K562 (cell line): ENCODE data around the gene NR6A1. TPM values are rescaled to one million over a fixed set of nuclear protein-coding genes. Genes with fewer than 3 reads are reported as not detected.
A peak's percentile ranks its signal among the peaks of the same experiment; 100 is the strongest.

Experiments used
- C11orf30 ChIP-seq: fragments of 450-650 bp; IDR thresholded peaks from 2 replicates; pipeline ENCODE4 v1.6.1; 2016; ENCODE audit warnings: low read depth, mild to moderate bottlenecking
- CC2D1A ChIP-seq: fragments of 450-650 bp; IDR thresholded peaks from 2 replicates; pipeline ENCODE4 v1.6.1; 2017; ENCODE audit warnings: mild to moderate bottlenecking
- ESRRB ChIP-seq: fragments of 250-450 bp; sonication (Bioruptor Pico); IDR thresholded peaks from 2 replicates; pipeline ENCODE4 v1.5.0; 2020; ENCODE audit warnings: mild to moderate bottlenecking, moderate library complexity, borderline replicate concordance
- FIP1L1 ChIP-seq: fragments of 200-400 bp; formaldehyde crosslinking; IDR thresholded peaks from 2 replicates; pipeline ENCODE4 v1.6.1; 2018; ENCODE audit warnings: mild to moderate bottlenecking, low read depth, low read length; ENCODE audit not compliant: poor library complexity, severe bottlenecking
- FOXP4 ChIP-seq: sonication (generic); formaldehyde crosslinking; IDR thresholded peaks from 2 replicates; pipeline ENCODE4 v1.8.0; 2022; ENCODE audit warnings: mild to moderate bottlenecking, missing genetic modification reagents, borderline replicate concordance
- ILF3 ChIP-seq: fragments of 450-650 bp; IDR thresholded peaks from 2 replicates; pipeline ENCODE4 v1.6.1; 2018; ENCODE audit warnings: antibody characterized with exemption, mild to moderate bottlenecking, moderate library complexity, borderline replicate concordance
- MAFK ChIP-seq: IDR thresholded peaks from 2 replicates; pipeline ENCODE4 v1.6.1; 2011; ENCODE audit warnings: low read length, improper control_type of control experiment
- PBX2 ChIP-seq, 2 experiments: IDR thresholded peaks in 1 of 2; conservative IDR thresholded peaks in 1 of 2; 2 replicates each; pipeline ENCODE4 v1.6.1; 2016; ENCODE audit warnings: low read depth in 2 of 2, mild to moderate bottlenecking in 1 of 2, missing compliant biosample characterization in 1 of 2, missing genetic modification characterization in 1 of 2, moderate library complexity in 1 of 2
- POLR2H ChIP-seq: IDR thresholded peaks from 2 replicates; pipeline ENCODE4 v1.6.1; 2016; ENCODE audit warnings: missing genetic modification characterization, low read depth, mild to moderate bottlenecking, control low read depth, missing compliant biosample characterization, moderate library complexity
- SIN3B ChIP-seq: fragments of 450-650 bp; IDR thresholded peaks from 2 replicates; pipeline ENCODE4 v1.6.1; 2017; ENCODE audit warnings: low read depth, mild to moderate bottlenecking, moderate library complexity
- TAF1 ChIP-seq: IDR thresholded peaks from 2 replicates; pipeline ENCODE4 v1.6.1; 2011; ENCODE audit warnings: mild to moderate bottlenecking, low read length, moderate library complexity; ENCODE audit not compliant: insufficient read depth, control insufficient read depth, severe bottlenecking; ENCODE audit errors: extremely low read depth
- TEAD4 ChIP-seq, 2 experiments: sonication (generic) in 1 of 2; formaldehyde crosslinking in 1 of 2; IDR thresholded peaks; 2 replicates each; pipeline versions ENCODE4 v1.6.1 to v1.8.0; 2012 to 2022; ENCODE audit warnings: borderline replicate concordance in 1 of 2, inconsistent platforms in 1 of 2, low read length in 1 of 2, mild to moderate bottlenecking in 1 of 2, missing genetic modification reagents in 1 of 2
- TFE3 ChIP-seq: fragments of 450-650 bp; formaldehyde crosslinking; IDR thresholded peaks from 2 replicates; pipeline ENCODE4 v1.4.0; 2020; ENCODE audit warnings: mild to moderate bottlenecking, mixed read lengths
- UBTF ChIP-seq, 2 experiments: IDR thresholded peaks; 2 replicates each; pipeline ENCODE4 v1.6.1; 2012; ENCODE audit warnings: improper control_type of control experiment in 2 of 2, low read depth in 2 of 2, low read length in 2 of 2, borderline replicate concordance in 1 of 2
- ZFPM2 ChIP-seq: fragments of 250-450 bp; sonication (Bioruptor Pico); IDR thresholded peaks from 2 replicates; pipeline ENCODE4 v1.5.1; 2022; ENCODE audit warnings: mild to moderate bottlenecking
- ZNF561 ChIP-seq: fragments of 450-650 bp; formaldehyde crosslinking; conservative IDR thresholded peaks from 2 replicates; pipeline ENCODE4 v1.4.0; 2020; ENCODE audit warnings: mild to moderate bottlenecking, moderate library complexity
- ZNF584 ChIP-seq: fragments of 200-800 bp; sonication (Bioruptor generic); IDR thresholded peaks from 2 replicates; pipeline ENCODE4 v1.6.1; 2016; ENCODE audit warnings: low read depth, mild to moderate bottlenecking, missing genetic modification characterization, missing compliant biosample characterization
- ZNF76 ChIP-seq: fragments of 250-450 bp; sonication (Bioruptor Pico); IDR thresholded peaks from 2 replicates; pipeline ENCODE4 v1.4.0; 2020; ENCODE audit warnings: mild to moderate bottlenecking, moderate library complexity, borderline replicate concordance
- ZNF778 ChIP-seq: fragments of 450-650 bp; formaldehyde crosslinking; IDR thresholded peaks from 2 replicates; pipeline ENCODE4 v1.4.0; 2020; ENCODE audit warnings: mild to moderate bottlenecking, moderate library complexity
- polyA plus RNA-seq, 8 experiments: library from polyadenylated mRNA; depleted of rRNA in 4 of 8; stranded (reverse) in 5 of 8; unstranded in 3 of 8; fragments of >200 nt; fragmentation: Nextera tagmentation in 2 of 8; fragmentation: Illumina TruSeq in 1 of 8; extraction: Ambion mirVana in 2 of 8; extraction: Trizol in 1 of 8; gene quantifications; 2 replicates each; pipeline versions ENCODE4 v1.2.1 to v1.2.3, GENCODE V29; 2011 to 2014; ENCODE audit warnings: inconsistent platforms in 1 of 8, missing spikeins in 1 of 8
- total RNA-seq, 7 experiments: library from RNA; depleted of rRNA in 6 of 7; stranded (reverse); fragments of >200 nt in 6 of 7; fragmentation: Illumina TruSeq in 2 of 7; extraction: Trizol in 2 of 7; gene quantifications; 2 replicates each; pipeline versions ENCODE4 v1.2.1 to v1.2.3, GENCODE V29; 2011 to 2021; ENCODE audit warnings: low replicate concordance in 1 of 7

Gene NR6A1
- total and polyA plus RNA-seq, 9 of the 15 experiments (the other 6 are each of a cell fraction or from before 2014, with no cell fraction given) = 9.7 to 55.4 (median 28.3) TPM

- TF ChIP-seq SIN3B (no peak), FIP1L1 (no peak), ZNF584 (CRISPR knock-in tag) (no peak), ZNF76 (no peak), UBTF (IDR thresholded peaks at IDR 0.05; ENCODE audit: borderline replicate concordance in 1 of 2, low read depth in 2 of 2, low read length in 2 of 2) (no peak), FOXP4 (CRISPR knock-in tag) (no peak), TFE3 (CRISPR knock-in tag) (no peak), TAF1 (no peak), C11orf30 (peak; percentile 82), ESRRB (no peak), ZFPM2 (CRISPR knock-in tag) (no peak), ZNF778 (no peak), ZNF561 (CRISPR knock-in tag) (no peak), POLR2H (tag) (0 out of 2 replicates have a peak, but pooled peaks have one; percentile 26), TEAD4 (IDR thresholded peaks at IDR 0.05; ENCODE audit: low read length) (no peak), TEAD4 (CRISPR knock-in tag; IDR thresholded peaks at IDR 0.05; ENCODE audit: borderline replicate concordance) (no peak), CC2D1A (no peak), ILF3 (no peak), MAFK (peak; percentile 55; the same call in 1 of the 2 replicates), PBX2 (CRISPR knock-in tag; IDR thresholded peaks at IDR 0.05; ENCODE audit: low read depth) (no peak), PBX2 (tag; conservative IDR thresholded peaks at IDR 0.05; ENCODE audit: low read depth) (no peak)
Measured at GRCh38 chr9:124741149-124741548, 30.0 kb downstream of the NR6A1 start (continued).
